22Rv1 (cell line): ENCODE results near the gene TBX10.

Experiments
- ZFX ChIP-seq: fragments of 450-650 bp; IDR thresholded peaks from 2 replicates; pipeline ENCODE4 v1.6.1; 2017; ENCODE audit warnings: antibody characterized with exemption, borderline replicate concordance
- TF ChIP-seq, protein P1 (sequence below): fragments of 450-650 bp; IDR thresholded peaks from 2 replicates; pipeline ENCODE4 v1.5.1; 2017; ENCODE audit warnings: mild to moderate bottlenecking

DNA sequence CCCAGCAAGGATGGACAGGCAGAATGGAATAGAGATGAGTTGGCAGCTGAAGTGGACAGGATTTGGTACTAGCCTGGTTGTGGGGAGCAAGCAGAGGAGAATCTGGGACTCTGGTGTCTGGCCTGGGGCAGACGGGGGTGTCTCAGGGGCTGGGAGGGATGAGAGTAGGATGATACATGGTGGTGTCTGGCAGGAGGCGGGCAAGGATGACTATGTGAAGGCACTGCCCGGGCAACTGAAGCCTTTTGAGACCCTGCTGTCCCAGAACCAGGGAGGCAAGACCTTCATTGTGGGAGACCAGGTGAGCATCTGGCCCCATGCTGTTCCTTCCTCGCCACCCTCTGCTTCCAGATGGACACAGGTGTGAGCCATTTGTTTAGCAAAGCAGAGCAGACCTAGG lies 53.7 kb downstream of the TBX10 start:
- TF ChIP-seq, protein P1, sequence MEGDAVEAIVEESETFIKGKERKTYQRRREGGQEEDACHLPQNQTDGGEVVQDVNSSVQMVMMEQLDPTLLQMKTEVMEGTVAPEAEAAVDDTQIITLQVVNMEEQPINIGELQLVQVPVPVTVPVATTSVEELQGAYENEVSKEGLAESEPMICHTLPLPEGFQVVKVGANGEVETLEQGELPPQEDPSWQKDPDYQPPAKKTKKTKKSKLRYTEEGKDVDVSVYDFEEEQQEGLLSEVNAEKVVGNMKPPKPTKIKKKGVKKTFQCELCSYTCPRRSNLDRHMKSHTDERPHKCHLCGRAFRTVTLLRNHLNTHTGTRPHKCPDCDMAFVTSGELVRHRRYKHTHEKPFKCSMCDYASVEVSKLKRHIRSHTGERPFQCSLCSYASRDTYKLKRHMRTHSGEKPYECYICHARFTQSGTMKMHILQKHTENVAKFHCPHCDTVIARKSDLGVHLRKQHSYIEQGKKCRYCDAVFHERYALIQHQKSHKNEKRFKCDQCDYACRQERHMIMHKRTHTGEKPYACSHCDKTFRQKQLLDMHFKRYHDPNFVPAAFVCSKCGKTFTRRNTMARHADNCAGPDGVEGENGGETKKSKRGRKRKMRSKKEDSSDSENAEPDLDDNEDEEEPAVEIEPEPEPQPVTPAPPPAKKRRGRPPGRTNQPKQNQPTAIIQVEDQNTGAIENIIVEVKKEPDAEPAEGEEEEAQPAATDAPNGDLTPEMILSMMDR = no peak
- TF ChIP-seq ZFX = no peak
